Measurements from ENCODE around the gene C4BPB.

The C4BPB gene

DNA sequence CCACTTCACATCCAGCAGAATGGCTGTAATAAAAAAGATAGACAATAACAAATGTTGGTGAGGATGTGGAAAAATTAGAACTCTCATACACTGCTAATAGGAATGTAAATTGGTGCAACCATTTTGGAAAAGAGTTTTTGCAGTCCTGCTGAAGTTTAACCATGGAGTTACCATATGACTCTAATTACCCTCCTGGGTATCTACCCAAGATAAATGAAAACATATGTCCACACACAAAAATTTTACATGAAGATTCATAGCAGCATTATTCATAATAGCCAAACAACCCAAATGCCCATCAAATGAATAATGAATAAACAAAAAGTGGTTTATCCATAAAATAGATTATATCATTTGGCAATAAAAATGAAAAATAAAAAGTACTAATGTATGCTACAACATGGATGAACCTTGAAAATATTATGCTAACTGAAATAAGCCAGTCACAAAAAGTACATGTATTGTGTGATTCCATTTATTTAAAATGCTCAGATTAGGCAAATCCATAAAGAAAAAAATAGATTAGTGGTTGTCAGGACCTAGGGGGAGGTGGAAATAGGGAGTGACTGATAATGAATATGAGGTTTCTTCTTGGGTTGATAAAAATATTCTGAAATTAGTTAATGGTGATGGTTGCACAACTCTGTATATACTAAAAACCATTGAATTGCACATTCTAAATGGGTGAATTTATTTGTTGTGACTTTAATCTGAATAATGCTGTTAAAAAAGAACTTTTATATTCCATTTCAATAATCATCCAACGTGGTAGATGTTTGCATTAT lies 41.8 kb downstream of the C4BPB start:
- in situ Hi-C loops (cut with MboI; ENCODE audit: low sequenced_read_pairs), result no loop called here

GRCh38 chr1:207131163-207131562 lies 42.5 kb downstream of the C4BPB start:
- in situ Hi-C loops (cut with MboI; ENCODE audit: low sequenced_read_pairs), result no loop called here

DNA sequence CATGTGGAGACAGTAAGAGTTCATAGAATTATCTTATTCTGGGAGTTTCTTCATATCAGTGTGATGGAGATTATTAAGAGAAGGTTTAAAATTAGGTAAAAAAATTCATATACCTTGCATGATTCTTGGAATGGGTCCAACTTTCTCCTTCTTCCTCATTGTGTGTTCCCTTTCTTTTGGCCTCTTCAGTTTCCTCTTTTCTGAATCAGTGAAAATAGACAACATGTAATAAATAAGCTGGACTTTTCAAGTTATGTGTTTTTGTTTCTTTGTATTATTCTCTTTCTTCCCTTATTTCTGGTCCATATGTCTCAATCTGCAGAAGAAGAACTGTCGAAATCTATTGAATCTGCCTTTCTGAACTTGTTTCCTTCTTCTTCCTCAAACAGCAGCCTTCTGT lies 45.9 kb downstream of the C4BPB start:
- in situ Hi-C loops (cut with MboI; ENCODE audit: low sequenced_read_pairs), result no loop called here

- in situ Hi-C loops (cut with MboI; ENCODE audit: low sequenced_read_pairs), result no loop called here
Measured at GRCh38 chr1:207139616-207140015, 51.0 kb downstream of the C4BPB start.

GRCh38 chr1:207140536-207140935 lies 51.9 kb downstream of the C4BPB start:
- in situ Hi-C loops (cut with MboI; ENCODE audit: low sequenced_read_pairs), result no loop called here

- in situ Hi-C loops (cut with MboI; ENCODE audit: low sequenced_read_pairs), result no loop called here
Measured at GRCh38 chr1:207145401-207146058, 56.9 kb downstream of the C4BPB start.
